Neural cell (in vitro differentiated cells): ENCODE data around the gene CHIA. TPM values are rescaled to one million over a fixed set of nuclear protein-coding genes. Genes with fewer than 3 reads are reported as not detected.

Experiments
- H2AFZ ChIP-seq: fragments of 200-600, 300-800 bp; sonication (generic), shearing (Covaris generic); 2 replicates; pipeline ENCODE4 v1.6.0; 2014; ENCODE audit warnings: low read depth, mild to moderate bottlenecking, antibody characterized with exemption, low read length, moderate library complexity
- H3F3A ChIP-seq: fragments of 200-600 bp; shearing (Covaris generic); 2 replicates; pipeline ENCODE4 v1.6.1; 2016; ENCODE audit warnings: mild to moderate bottlenecking, moderate library complexity, mixed read lengths, antibody characterized with exemption, low read length; ENCODE audit not compliant: insufficient read depth, poor library complexity, severe bottlenecking
- H3K27ac ChIP-seq: fragments of 200-600, 300-800 bp; sonication (generic), shearing (Covaris generic); 2 replicates; pipeline ENCODE4 v1.5.1; 2014; ENCODE audit warnings: mild to moderate bottlenecking, low read length, moderate library complexity
- H3K27me3 ChIP-seq: fragments of 300-800, 200-600 bp; sonication (generic), shearing (Covaris generic); 2 replicates; pipeline ENCODE4 v1.6.0; 2014; ENCODE audit warnings: mild to moderate bottlenecking, low read depth, low read length, moderate library complexity; ENCODE audit not compliant: insufficient read depth
- H3K36me3 ChIP-seq: fragments of 300-800, 200-600 bp; sonication (generic), shearing (Covaris generic); 2 replicates; pipeline ENCODE4 v1.5.1; 2014; ENCODE audit warnings: mild to moderate bottlenecking, antibody characterized with exemption, low read length, moderate library complexity; ENCODE audit not compliant: insufficient read depth
- H3K4me2 ChIP-seq: fragments of 300-800, 200-600 bp; sonication (generic), shearing (Covaris generic); 2 replicates; pipeline ENCODE4 v1.6.0; 2014; ENCODE audit warnings: mild to moderate bottlenecking, low read length
- H3K4me3 ChIP-seq: fragments of 300-800, 200-600 bp; sonication (generic), shearing (Covaris generic); 2 replicates; pipeline ENCODE4 v1.5.1; 2014; ENCODE audit warnings: mild to moderate bottlenecking, low read length, moderate library complexity
- H3K79me2 ChIP-seq: fragments of 200-600 bp; shearing (Covaris generic); replicated peaks from 2 replicates; pipeline ENCODE4 v1.6.0; 2014; ENCODE audit warnings: mild to moderate bottlenecking, low read length, moderate library complexity; ENCODE audit not compliant: insufficient read depth
- H3K9ac ChIP-seq: fragments of 300-800, 200-600 bp; sonication (generic), shearing (Covaris generic); 2 replicates; pipeline ENCODE4 v1.6.1; 2016; ENCODE audit warnings: mild to moderate bottlenecking, low read length, mixed read lengths
- H3K9me2 ChIP-seq: fragments of 200-600 bp; shearing (Covaris generic); 2 replicates; pipeline ENCODE4 v1.6.1; 2016; ENCODE audit warnings: mild to moderate bottlenecking, low read length, mixed read lengths; ENCODE audit not compliant: insufficient read depth
- H3K9me3 ChIP-seq: fragments of 200-600, 300-800 bp; sonication (generic), shearing (Covaris generic); 2 replicates; pipeline ENCODE4 v1.6.1; 2016; ENCODE audit warnings: mild to moderate bottlenecking, mixed run types, low read length, moderate library complexity, mixed read lengths
- H4K20me1 ChIP-seq: fragments of 200-600 bp; shearing (Covaris generic); 2 replicates; pipeline ENCODE4 v1.6.1; 2016; ENCODE audit warnings: mild to moderate bottlenecking, mixed run types; ENCODE audit not compliant: insufficient read depth
- CTCF ChIP-seq: fragments of 450-650 bp; IDR thresholded peaks from 2 replicates; pipeline ENCODE4 v1.5.1; 2014; ENCODE audit warnings: antibody characterized with exemption, mild to moderate bottlenecking, moderate library complexity; ENCODE audit not compliant: poor library complexity, severe bottlenecking
- EP300 ChIP-seq: fragments of 450-650 bp; conservative IDR thresholded peaks from 2 replicates; pipeline ENCODE4 v1.6.1; 2014; ENCODE audit warnings: antibody characterized with exemption, mild to moderate bottlenecking, moderate library complexity; ENCODE audit not compliant: poor library complexity, severe bottlenecking
- EZH2 ChIP-seq: fragments of 200-600, 300-800 bp; shearing (Covaris generic), sonication (generic); IDR thresholded peaks from 2 replicates; pipeline ENCODE4 v1.6.1; 2014; ENCODE audit warnings: antibody characterized with exemption, low read length, borderline replicate concordance, mild to moderate bottlenecking; ENCODE audit not compliant: insufficient read depth, poor library complexity, severe bottlenecking
- MXI1 ChIP-seq: fragments of 450-650 bp; conservative IDR thresholded peaks from 2 replicates; pipeline ENCODE4 v1.6.1; 2014; ENCODE audit warnings: antibody characterized with exemption, mild to moderate bottlenecking; ENCODE audit not compliant: poor library complexity, severe bottlenecking
- POLR2AphosphoS5 ChIP-seq: IDR thresholded peaks from 2 replicates; pipeline ENCODE4 v1.6.1; 2012
- RAD21 ChIP-seq: fragments of 450-650 bp; conservative IDR thresholded peaks from 2 replicates; pipeline ENCODE4 v1.6.1; 2014; ENCODE audit warnings: antibody characterized with exemption, mild to moderate bottlenecking, moderate library complexity
- REST ChIP-seq: IDR thresholded peaks from 2 replicates; pipeline ENCODE4 v1.6.1; 2012; ENCODE audit warnings: borderline replicate concordance
- SMC3 ChIP-seq: fragments of 450-650 bp; conservative IDR thresholded peaks from 2 replicates; pipeline ENCODE4 v1.6.1; 2014; ENCODE audit warnings: antibody characterized with exemption, mild to moderate bottlenecking, moderate library complexity; ENCODE audit not compliant: poor library complexity
- TAF1 ChIP-seq: IDR thresholded peaks from 2 replicates; pipeline ENCODE4 v1.6.1; 2012; ENCODE audit warnings: low read depth
- polyA plus RNA-seq: library from polyadenylated mRNA; depleted of rRNA; stranded (reverse); fragments of >200 nt; gene quantifications from 2 replicates; pipeline ENCODE4 v1.2.3, GENCODE V29; 2014

CHIA gene
- polyA plus RNA-seq, 1 donor from 2014 or later, result not detected

DNA sequence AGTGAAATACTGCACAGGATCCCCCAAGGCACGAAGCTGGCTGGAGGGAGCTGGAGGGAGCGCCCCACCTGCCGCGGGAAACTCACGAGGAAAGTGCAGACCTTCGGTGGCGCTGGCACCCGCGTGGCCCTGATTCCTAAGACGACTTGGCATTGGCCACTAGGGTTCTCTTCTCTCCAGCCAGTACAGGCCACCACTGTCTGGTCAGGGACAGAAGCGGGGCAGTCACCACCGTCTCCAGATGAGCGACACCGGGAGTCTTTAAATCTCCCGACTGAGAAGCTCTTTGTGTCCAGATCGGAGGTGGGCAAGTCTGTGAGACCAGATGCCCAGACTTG, 19.2 kb upstream of the CHIA start:
- Histone ChIP-seq H3K9me2 (no peaks in the 10 kb centered on the region), H3K27ac (no peak overlapping the region), H3K4me2 (no peak overlapping the region), H3F3A (no peaks in the 10 kb centered on the region), H3K79me2 (no peaks in the 10 kb centered on the region), H3K9ac (no peak overlapping the region), H2AFZ (no peak overlapping the region), H4K20me1 (no peaks in the 10 kb centered on the region), H3K9me3 (no peaks in the 10 kb centered on the region), H3K27me3 (peaks cover 4% of the 10 kb centered on the region), H3K36me3 (no peaks in the 10 kb centered on the region), H3K4me3 (no peak overlapping the region)
- TF ChIP-seq REST (no peak), EP300 (no peak), TAF1 (no peak), RAD21 (no peak), CTCF (no peak), EZH2 (no peak), SMC3 (no peak), MXI1 (no peak), POLR2AphosphoS5 (no peak)

- TF ChIP-seq REST, result no peak
- no peak for TF ChIP-seq CTCF
- TF ChIP-seq TAF1, result no peak
- no peak for TF ChIP-seq RAD21
- no peak for TF ChIP-seq EZH2
- TF ChIP-seq POLR2AphosphoS5, result no peak
- no peak for TF ChIP-seq MXI1
- TF ChIP-seq EP300, result no peak
- no peak for TF ChIP-seq SMC3
- H2AFZ ChIP-seq, result no peak overlapping the region
- no peaks in the 10 kb centered on the region for H3K36me3 ChIP-seq
- peaks cover 4% of the 10 kb centered on the region for H3K27me3 ChIP-seq
- no peaks in the 10 kb centered on the region for H3F3A ChIP-seq
- H3K27ac ChIP-seq, result no peak overlapping the region
- no peaks in the 10 kb centered on the region for H3K9me2 ChIP-seq
- H3K9me3 ChIP-seq, result no peaks in the 10 kb centered on the region
- no peaks in the 10 kb centered on the region for H3K79me2 ChIP-seq
- no peak overlapping the region for H3K4me2 ChIP-seq
- no peaks in the 10 kb centered on the region for H4K20me1 ChIP-seq
- no peak overlapping the region for H3K9ac ChIP-seq
- H3K4me3 ChIP-seq, result no peak overlapping the region
Observed at GRCh38 chr1:111272081-111272480, 18.6 kb upstream of the CHIA start.
